Muscle of leg (tissue), 11 donors: ENCODE results near the gene SDK1. TPM values are rescaled to one million over a fixed set of nuclear protein-coding genes. Genes with fewer than 3 reads are reported as not detected.
"Not testable (repeated sequence)": the region's sequence is repeated elsewhere in the genome, so short reads cannot be mapped to it uniquely, and the experiment has no call there.

Experiments used
- DNase-seq: peaks from one replicate; pipeline ENCODE4 v3.0.0; 2013
- H3K27ac ChIP-seq: one replicate; pipeline ENCODE4 v1.5.1; 2013; ENCODE audit warnings: mild to moderate bottlenecking, low read length, control low read depth
- H3K27me3 ChIP-seq: one replicate; pipeline ENCODE4 v1.6.1; 2013; ENCODE audit warnings: low read length; ENCODE audit not compliant: control insufficient read depth, insufficient read depth
- H3K36me3 ChIP-seq: one replicate; pipeline ENCODE4 v1.6.1; 2013; ENCODE audit warnings: low read length; ENCODE audit not compliant: control insufficient read depth, insufficient read depth
- H3K4me1 ChIP-seq: one replicate; pipeline ENCODE4 v1.6.1; 2013; ENCODE audit warnings: low read length; ENCODE audit not compliant: control insufficient read depth, insufficient read depth
- H3K4me3 ChIP-seq: one replicate; pipeline ENCODE4 v1.5.1; 2013; ENCODE audit warnings: low read length, control low read depth
- H3K9me3 ChIP-seq: replicated peaks from 2 replicates; pipeline ENCODE4 v1.6.1; 2013; ENCODE audit warnings: low read depth, low read length; ENCODE audit not compliant: control insufficient read depth
- WGBS: methylation state at CpG from one replicate; pipeline ENCODE4 v1.1.5; 2013; ENCODE audit warnings: missing lambda C conversion rate; ENCODE audit not compliant: insufficient coverage; 5-methylcytosine and 5-hydroxymethylcytosine counted together
- polyA plus RNA-seq, 8 donors: library from polyadenylated mRNA; unstranded; fragments of 120-200 nt; gene quantifications; one replicate each; pipeline versions ENCODE4 v1.2.1 to v1.2.3, GENCODE V29; 2013; ENCODE audit warnings: inconsistent platforms in 1 of 8, low replicate concordance in 1 of 8; ENCODE audit not compliant: insufficient read length in 8 of 8, insufficient read depth in 1 of 8
- total RNA-seq: library from RNA; stranded (reverse); fragments of 120-200 nt; gene quantifications from one replicate; pipeline ENCODE4 v1.2.4, GENCODE V29; 2013

Gene SDK1
- total and polyA plus RNA-seq, 9 donors = 2.3 to 6.4 (median 3.6) TPM

GRCh38 chr7:3730276-3730675 is 429.2 kb downstream of the SDK1 start:
- WGBS = 24% methylated on average over 2 of the region's 3 CpGs
- peaks cover 6% of the 10 kb centered on the region for H3K4me1 ChIP-seq
- DNase-seq = peak; percentile 92
- H3K27ac ChIP-seq = no peak overlapping the region
- peaks cover 7% of the 10 kb centered on the region for H3K9me3 ChIP-seq
- no peak overlapping the region for H3K4me3 ChIP-seq
- no peaks in the 10 kb centered on the region for H3K36me3 ChIP-seq
- no peaks in the 10 kb centered on the region for H3K27me3 ChIP-seq

- no peak for DNase-seq
- Histone ChIP-seq H3K27me3 (no peaks in the 10 kb centered on the region), H3K27ac (no peak overlapping the region), H3K9me3 (peaks cover 7% of the 10 kb centered on the region), H3K36me3 (no peaks in the 10 kb centered on the region), H3K4me3 (no peak overlapping the region), H3K4me1 (peaks cover 4% of the 10 kb centered on the region)
- WGBS = 100% methylated on average over 2 of the region's 9 CpGs
These were observed 431.4 kb downstream of the SDK1 start for GRCh38 chr7:3732395-3733005.

GRCh38 chr7:3733541-3734140 is 432.6 kb downstream of the SDK1 start:
- 86% methylated on average over 7 of the region's 11 CpGs for WGBS
- H3K4me1 ChIP-seq = peaks cover 4% of the 10 kb centered on the region
- DNase-seq = no peak
- peaks cover 10% of the 10 kb centered on the region for H3K9me3 ChIP-seq
- H3K27me3 ChIP-seq = no peaks in the 10 kb centered on the region
- H3K36me3 ChIP-seq = no peaks in the 10 kb centered on the region
- H3K27ac ChIP-seq = no peak overlapping the region
- no peak overlapping the region for H3K4me3 ChIP-seq

GRCh38 chr7:3738964-3739363 is 437.9 kb downstream of the SDK1 start:
- H3K27me3 ChIP-seq = no peaks in the 10 kb centered on the region
- no peaks in the 10 kb centered on the region for H3K36me3 ChIP-seq
- no peak for DNase-seq
- no peak overlapping the region for H3K27ac ChIP-seq
- H3K4me3 ChIP-seq = no peak overlapping the region
- peaks cover 9% of the 10 kb centered on the region for H3K9me3 ChIP-seq
- WGBS = no CpG with 5 or more reads among the region's 1 CpG
- H3K4me1 ChIP-seq = no peaks in the 10 kb centered on the region

- DNase-seq = no peak
- no peaks in the 10 kb centered on the region for H3K4me1 ChIP-seq
- H3K9me3 ChIP-seq = peaks cover 9% of the 10 kb centered on the region
- no peaks in the 10 kb centered on the region for H3K27me3 ChIP-seq
- WGBS = 63% methylated on average over 2 of the region's 2 CpGs
- H3K36me3 ChIP-seq = no peaks in the 10 kb centered on the region
- H3K27ac ChIP-seq = no peak overlapping the region
- no peak overlapping the region for H3K4me3 ChIP-seq
These were observed 438.9 kb downstream of the SDK1 start for GRCh38 chr7:3739983-3740382.

- no peak for DNase-seq
- WGBS = 20% methylated on average over 1 of the region's 2 CpGs
- H3K36me3 ChIP-seq = no peaks in the 10 kb centered on the region
- H3K27me3 ChIP-seq = no peaks in the 10 kb centered on the region
- H3K9me3 ChIP-seq = no peaks in the 10 kb centered on the region
- no peaks in the 10 kb centered on the region for H3K4me1 ChIP-seq
- no peak overlapping the region for H3K27ac ChIP-seq
- no peak overlapping the region for H3K4me3 ChIP-seq
These were observed 446.4 kb downstream of the SDK1 start for GRCh38 chr7:3747467-3747866.

GRCh38 chr7:3748389-3748788 is 447.3 kb downstream of the SDK1 start:
- Histone ChIP-seq H3K27me3 (no peaks in the 10 kb centered on the region), H3K9me3 (no peaks in the 10 kb centered on the region), H3K36me3 (no peaks in the 10 kb centered on the region), H3K4me1 (no peaks in the 10 kb centered on the region), H3K4me3 (no peak overlapping the region), H3K27ac (no peak overlapping the region)
- WGBS = no CpG with 5 or more reads among the region's 2 CpGs
- DNase-seq = no peak

- peak; percentile 28 for DNase-seq
- no peak overlapping the region for H3K27ac ChIP-seq
- WGBS = no CpG with 5 or more reads among the region's 1 CpG
These were observed 452.8 kb downstream of the SDK1 start for GRCh38 chr7:3753868-3754267.

GRCh38 chr7:3754493-3755341 is 453.7 kb downstream of the SDK1 start:
- Histone ChIP-seq H3K4me3 (no peak overlapping the region), H3K9me3 (no peaks in the 10 kb centered on the region), H3K36me3 (no peaks in the 10 kb centered on the region), H3K27ac (no peak overlapping the region), H3K4me1 (peaks cover 2% of the 10 kb centered on the region), H3K27me3 (no peaks in the 10 kb centered on the region)
- DNase-seq = peak; percentile 54
- WGBS = 59% methylated on average over 10 of the region's 15 CpGs

More at GRCh38 chr7:3753868-3754267, 452.8 kb downstream of the SDK1 start:
- Histone ChIP-seq H3K4me3 (no peak overlapping the region), H3K36me3 (no peaks in the 10 kb centered on the region), H3K27me3 (no peaks in the 10 kb centered on the region), H3K9me3 (no peaks in the 10 kb centered on the region), H3K4me1 (peaks cover 2% of the 10 kb centered on the region)

GRCh38 chr7:3755778-3756453 is 454.9 kb downstream of the SDK1 start:
- not testable (repeated sequence) for H3K27ac ChIP-seq, H3K9me3 ChIP-seq, H3K27me3 ChIP-seq, DNase-seq, H3K4me1 ChIP-seq, H3K4me3 ChIP-seq, H3K36me3 ChIP-seq
- 89% methylated on average over 8 of the region's 8 CpGs for WGBS
